Activated CD8-positive, alpha-beta T cell treated with anti-CD3 and anti-CD28 coated beads, Interleukin-2, amount 10 ng/mL, durations not matched to agents 7 days and 5 days (primary cell): Measurements from ENCODE around the gene CYFIP2. TPM values are rescaled to one million over a fixed set of nuclear protein-coding genes. Genes with fewer than 3 reads are reported as not detected.

Experiments
- ATAC-seq: fragments of 150-1000 bp; cut with Tn5 transposase; one replicate; pipeline ENCODE4 v1.10.0; 2021; ENCODE audit warnings: moderate library complexity
- CTCF ChIA-PET: fragments of 350-600 bp; sonication (Branson Sonifier 250); formaldehyde crosslinking; loops from one replicate; lab custom pipeline; 2021; ENCODE audit warnings: antibody characterized with exemption; lab: Charles Lee
- POLR2A ChIA-PET: fragments of 350-600 bp; sonication (Branson Sonifier 250); formaldehyde crosslinking; loops from one replicate; lab custom pipeline; 2021; ENCODE audit warnings: antibody characterized with exemption; lab: Charles Lee
- DNase-seq: peaks from one replicate; pipeline ENCODE4 v3.0.0-alpha.2; 2020
- H3K27ac Mint-ChIP-seq: one replicate; pipeline ENCODE4 v1.8.0; 2021; ENCODE audit warnings: mild to moderate bottlenecking, mixed read lengths
- H3K27me3 Mint-ChIP-seq: one replicate; pipeline ENCODE4 v1.8.0; 2021; ENCODE audit warnings: low read depth, mixed read lengths
- H3K36me3 Mint-ChIP-seq: one replicate; pipeline ENCODE4 v1.8.0; 2021; ENCODE audit warnings: low read depth, mixed read lengths
- H3K4me1 Mint-ChIP-seq: one replicate; pipeline ENCODE4 v1.8.0; 2021; ENCODE audit warnings: low read depth, mixed read lengths
- H3K4me3 Mint-ChIP-seq: one replicate; pipeline ENCODE4 v1.8.0; 2021; ENCODE audit warnings: mild to moderate bottlenecking, mixed read lengths
- H3K9me3 Mint-ChIP-seq: one replicate; pipeline ENCODE4 v1.8.0; 2022; ENCODE audit warnings: mixed read lengths; ENCODE audit not compliant: insufficient read depth
- total RNA-seq, 2 experiments: library from RNA; stranded (reverse); gene quantifications; one replicate each; pipeline ENCODE4 v1.2.3, GENCODE V29; 2021

The CYFIP2 gene
- total RNA-seq, 2 experiments from 2014 or later: 512 to 516 TPM

GRCh38 chr5:157379983-157380382 is 114.1 kb downstream of the CYFIP2 start:
- Mint-ChIP-seq H3K9me3 (no peaks in the 10 kb centered on the region), H3K27ac (peak overlapping the region; percentile 41), H3K4me3 (no peak overlapping the region), H3K27me3 (no peaks in the 10 kb centered on the region), H3K36me3 (peaks cover 80% of the 10 kb centered on the region), H3K4me1 (peaks cover 2% of the 10 kb centered on the region)
- POLR2A ChIA-PET: no interaction called here
- no peak for DNase-seq
- ATAC-seq: no peak
- CTCF ChIA-PET: interaction anchor here (1.2 kb wide), 1 partner anchor 52 kb away, joined by 3 read pairs; no protein-coding TSS in a partner anchor

- Mint-ChIP-seq H3K27ac (no peak overlapping the region), H3K36me3 (peaks cover 82% of the 10 kb centered on the region), H3K9me3 (no peaks in the 10 kb centered on the region), H3K27me3 (no peaks in the 10 kb centered on the region), H3K4me3 (no peak overlapping the region), H3K4me1 (peaks cover 2% of the 10 kb centered on the region)
- ChIA-PET POLR2A (no interaction called here), CTCF (no interaction called here)
- ATAC-seq: no peak
- no peak for DNase-seq
Observed at GRCh38 chr5:157381746-157382145, 115.8 kb downstream of the CYFIP2 start.

- CTCF ChIA-PET: no interaction called here
- POLR2A ChIA-PET: no interaction called here
- H3K4me1 Mint-ChIP-seq: peaks cover 6% of the 10 kb centered on the region
Observed at GRCh38 chr5:157382996-157383800, 117.3 kb downstream of the CYFIP2 start.

GRCh38 chr5:157384971-157385709 is 119.2 kb downstream of the CYFIP2 start:
- H3K27ac Mint-ChIP-seq: no peak overlapping the region
- ATAC-seq (no peak), DNase-seq (peak; percentile 17)
- ChIA-PET CTCF (interaction anchor here (0.9 to 1.2 kb wide), 3 partner anchors 42 to 359 kb away, joined by 3 read pairs; partner anchors contain the start of gene LSM11), POLR2A (no interaction called here)
- no peaks in the 10 kb centered on the region for H3K9me3 Mint-ChIP-seq
- no peak overlapping the region for H3K4me3 Mint-ChIP-seq
- H3K27me3 Mint-ChIP-seq: no peaks in the 10 kb centered on the region
- H3K4me1 Mint-ChIP-seq: peaks cover 18% of the 10 kb centered on the region
- peaks cover 77% of the 10 kb centered on the region for H3K36me3 Mint-ChIP-seq

More at GRCh38 chr5:157382996-157383800, 117.3 kb downstream of the CYFIP2 start:
- Mint-ChIP-seq H3K36me3 (peaks cover 78% of the 10 kb centered on the region), H3K27ac (no peak overlapping the region), H3K9me3 (no peaks in the 10 kb centered on the region), H3K4me3 (no peak overlapping the region), H3K27me3 (no peaks in the 10 kb centered on the region)
- DNase-seq (peak; percentile 3), ATAC-seq (no peak)

GRCh38 chr5:157387041-157387563 is 121.2 kb downstream of the CYFIP2 start:
- peaks cover 79% of the 10 kb centered on the region for H3K36me3 Mint-ChIP-seq
- ATAC-seq (no peak), DNase-seq (no peak)
- no peaks in the 10 kb centered on the region for H3K9me3 Mint-ChIP-seq
- POLR2A ChIA-PET: interaction anchor here (0.7 kb wide), 1 partner anchor 405 kb away, joined by 3 read pairs; no protein-coding TSS in a partner anchor
- CTCF ChIA-PET: interaction anchor here (1.2 to 2.4 kb wide), 2 partner anchors 44 to 356 kb away, joined by 4 to 6 read pairs; partner anchors contain the start of gene LSM11
- H3K27me3 Mint-ChIP-seq: no peaks in the 10 kb centered on the region
- no peak overlapping the region for H3K27ac Mint-ChIP-seq
- H3K4me1 Mint-ChIP-seq: peaks cover 27% of the 10 kb centered on the region
- H3K4me3 Mint-ChIP-seq: no peak overlapping the region

GRCh38 chr5:157387683-157388093 is 121.8 kb downstream of the CYFIP2 start:
- Mint-ChIP-seq H3K36me3 (peaks cover 79% of the 10 kb centered on the region), H3K9me3 (no peaks in the 10 kb centered on the region), H3K4me1 (peaks cover 27% of the 10 kb centered on the region), H3K27ac (peak overlapping the region; percentile 63), H3K27me3 (no peaks in the 10 kb centered on the region), H3K4me3 (no peak overlapping the region)
- ChIA-PET CTCF (interaction anchor here (1.0 to 2.4 kb wide), 4 partner anchors 35 to 356 kb away, joined by 3 to 6 read pairs (median 4); partner anchors contain the start of gene LSM11), POLR2A (interaction anchor here (0.7 kb wide), 1 partner anchor 18 kb away, joined by 3 read pairs; no protein-coding TSS in a partner anchor)
- DNase-seq (no peak), ATAC-seq (no peak)

GRCh38 chr5:157388111-157388710 is 122.3 kb downstream of the CYFIP2 start:
- Mint-ChIP-seq H3K36me3 (peaks cover 82% of the 10 kb centered on the region), H3K4me3 (no peak overlapping the region), H3K27me3 (no peaks in the 10 kb centered on the region), H3K27ac (peak overlapping the region; percentile 63), H3K9me3 (no peaks in the 10 kb centered on the region), H3K4me1 (peaks cover 27% of the 10 kb centered on the region)
- DNase-seq (no peak), ATAC-seq (no peak)
- POLR2A ChIA-PET: interaction anchor here (0.7 kb wide), 1 partner anchor 19 kb away, joined by 3 read pairs; no protein-coding TSS in a partner anchor
- CTCF ChIA-PET: interaction anchor here (0.8 to 2.4 kb wide), 6 partner anchors 35 to 355 kb away, joined by 3 to 6 read pairs (median 4); partner anchors contain the start of gene LSM11

GRCh38 chr5:157389103-157389502 is 123.2 kb downstream of the CYFIP2 start:
- ATAC-seq: no peak

GRCh38 chr5:157390133-157390532 is 124.2 kb downstream of the CYFIP2 start:
- POLR2A ChIA-PET: interaction anchor here (0.6 kb wide), 1 partner anchor 1594 kb away, joined by 3 read pairs; no protein-coding TSS in a partner anchor
- no peaks in the 10 kb centered on the region for H3K27me3 Mint-ChIP-seq
- no peak for DNase-seq

More at GRCh38 chr5:157389103-157389502, 123.2 kb downstream of the CYFIP2 start:
- no peak overlapping the region for H3K4me3 Mint-ChIP-seq
- H3K9me3 Mint-ChIP-seq: no peaks in the 10 kb centered on the region
- H3K4me1 Mint-ChIP-seq: peaks cover 27% of the 10 kb centered on the region
- no peak for DNase-seq
- ChIA-PET POLR2A (no interaction called here), CTCF (interaction anchor here (0.8 to 2.4 kb wide), 7 partner anchors 34 to 354 kb away, joined by 3 to 11 read pairs (median 4); partner anchors contain the start of gene LSM11)
- peak overlapping the region; percentile 90 for H3K27ac Mint-ChIP-seq
- peaks cover 81% of the 10 kb centered on the region for H3K36me3 Mint-ChIP-seq
- no peaks in the 10 kb centered on the region for H3K27me3 Mint-ChIP-seq

GRCh38 chr5:157390551-157391297 is 124.8 kb downstream of the CYFIP2 start:
- H3K27me3 Mint-ChIP-seq: no peaks in the 10 kb centered on the region
- H3K36me3 Mint-ChIP-seq: peaks cover 70% of the 10 kb centered on the region
- H3K9me3 Mint-ChIP-seq: no peaks in the 10 kb centered on the region
- H3K4me3 Mint-ChIP-seq: no peak overlapping the region
- ChIA-PET POLR2A (no interaction called here), CTCF (interaction anchor here (1.0 to 2.3 kb wide), 2 partner anchors 9 to 352 kb away, joined by 3 to 11 read pairs; partner anchors contain the start of gene LSM11)
- ATAC-seq (peak; percentile 83), DNase-seq (peak; percentile 70)
- H3K27ac Mint-ChIP-seq: peak overlapping the region; percentile 90
- peaks cover 27% of the 10 kb centered on the region for H3K4me1 Mint-ChIP-seq

More at GRCh38 chr5:157390133-157390532, 124.2 kb downstream of the CYFIP2 start:
- CTCF ChIA-PET: interaction anchor here (0.8 to 2.3 kb wide), 3 partner anchors 10 to 353 kb away, joined by 3 to 11 read pairs (median 3); partner anchors contain the start of gene LSM11
- peaks cover 27% of the 10 kb centered on the region for H3K4me1 Mint-ChIP-seq
- peak overlapping the region; percentile 90 for H3K27ac Mint-ChIP-seq
- H3K4me3 Mint-ChIP-seq: no peak overlapping the region
- no peak for ATAC-seq
- H3K9me3 Mint-ChIP-seq: no peaks in the 10 kb centered on the region
- peaks cover 76% of the 10 kb centered on the region for H3K36me3 Mint-ChIP-seq
